Trophoblast cell (in vitro differentiated cells and primary cell): ENCODE results near the gene CTAGE6. TPM values are rescaled to one million over a fixed set of nuclear protein-coding genes. Genes with fewer than 3 reads are reported as not detected.
"Not testable (repeated sequence)": the region's sequence is repeated elsewhere in the genome, so short reads cannot be mapped to it uniquely, and the experiment has no call there.

Experiments
- DNase-seq, 2 donors: peaks; one replicate each; pipeline ENCODE4 v3.0.0-alpha.2; 2016
- H2AFZ ChIP-seq: 2 replicates; pipeline ENCODE4 v1.6.1; 2013; ENCODE audit warnings: low read length, moderate library complexity, mild to moderate bottlenecking; ENCODE audit not compliant: insufficient read depth, poor library complexity
- H2AK5ac ChIP-seq: 2 replicates; pipeline ENCODE4 v1.6.1; 2013; ENCODE audit warnings: mild to moderate bottlenecking, low read length
- H2BK120ac ChIP-seq: 2 replicates; pipeline ENCODE4 v1.6.1; 2013; ENCODE audit warnings: low read length, mild to moderate bottlenecking, moderate library complexity; ENCODE audit not compliant: insufficient read depth, poor library complexity
- H2BK12ac ChIP-seq: 2 replicates; pipeline ENCODE4 v1.6.1; 2013; ENCODE audit warnings: mild to moderate bottlenecking, low read length, moderate library complexity
- H2BK5ac ChIP-seq: 2 replicates; pipeline ENCODE4 v1.6.1; 2013; ENCODE audit warnings: low read length, low read depth, moderate library complexity, mild to moderate bottlenecking; ENCODE audit not compliant: poor library complexity
- H3K14ac ChIP-seq: 2 replicates; pipeline ENCODE4 v1.6.1; 2013; ENCODE audit warnings: mild to moderate bottlenecking, low read length
- H3K18ac ChIP-seq: 2 replicates; pipeline ENCODE4 v1.6.1; 2013; ENCODE audit warnings: mild to moderate bottlenecking, low read length
- H3K23ac ChIP-seq: 2 replicates; pipeline ENCODE4 v1.6.1; 2013; ENCODE audit warnings: low read length
- H3K27ac ChIP-seq: 2 replicates; pipeline ENCODE4 v1.5.1; 2013; ENCODE audit warnings: low read depth, mild to moderate bottlenecking, inconsistent platforms, low read length, moderate library complexity
- H3K27me3 ChIP-seq: 2 replicates; pipeline ENCODE4 v1.6.1; 2013; ENCODE audit warnings: inconsistent platforms, mild to moderate bottlenecking, low read length, moderate library complexity; ENCODE audit not compliant: insufficient read depth
- H3K36me3 ChIP-seq, 2 experiments: 1 replicate in 1 of 2; 2 replicates in 1 of 2; pipeline ENCODE4 v1.6.1; 2013; ENCODE audit warnings: low read length in 2 of 2, mild to moderate bottlenecking in 2 of 2, moderate library complexity in 1 of 2; ENCODE audit not compliant: insufficient read depth in 2 of 2, control insufficient read depth in 1 of 2
- H3K4ac ChIP-seq: 2 replicates; pipeline ENCODE4 v1.6.1; 2013; ENCODE audit warnings: low read depth, mild to moderate bottlenecking, low read length, moderate library complexity
- H3K4me1 ChIP-seq, 2 experiments: 1 replicate in 1 of 2; 2 replicates in 1 of 2; pipeline ENCODE4 v1.6.1; 2013; ENCODE audit warnings: low read length in 2 of 2, mild to moderate bottlenecking in 2 of 2, moderate library complexity in 1 of 2; ENCODE audit not compliant: insufficient read depth in 2 of 2, control insufficient read depth in 1 of 2
- H3K4me2 ChIP-seq: 2 replicates; pipeline ENCODE4 v1.6.1; 2013; ENCODE audit warnings: inconsistent platforms, mild to moderate bottlenecking, low read length, moderate library complexity
- H3K4me3 ChIP-seq: 2 replicates; pipeline ENCODE4 v1.5.1; 2013; ENCODE audit warnings: mild to moderate bottlenecking, low read depth, low read length, inconsistent platforms
- H3K79me1 ChIP-seq: one replicate; pipeline ENCODE4 v1.6.1; 2013; ENCODE audit warnings: low read length
- H3K79me2 ChIP-seq: 2 replicates; pipeline ENCODE4 v1.6.1; 2013; ENCODE audit warnings: low read length, mild to moderate bottlenecking; ENCODE audit not compliant: control insufficient read depth, insufficient read depth, poor library complexity
- H3K9ac ChIP-seq: 2 replicates; pipeline ENCODE4 v1.6.1; 2013; ENCODE audit warnings: mild to moderate bottlenecking, low read length
- H3K9me3 ChIP-seq: 2 replicates; pipeline ENCODE4 v1.6.1; 2013; ENCODE audit warnings: low read depth, mild to moderate bottlenecking, control low read depth, inconsistent platforms, low read length; ENCODE audit not compliant: insufficient read depth
- H4K12ac ChIP-seq: 2 replicates; pipeline ENCODE4 v1.6.1; 2013; ENCODE audit warnings: low read depth, mild to moderate bottlenecking, low read length, moderate library complexity
- H4K8ac ChIP-seq: 2 replicates; pipeline ENCODE4 v1.6.1; 2013; ENCODE audit warnings: low read depth, mild to moderate bottlenecking, low read length, moderate library complexity
- H4K91ac ChIP-seq: one replicate; pipeline ENCODE4 v1.6.1; 2013; ENCODE audit warnings: low read depth, mild to moderate bottlenecking, low read length, moderate library complexity
- WGBS: extraction: QIAGEN DNeasy Blood & Tissue Kit; methylation state at CpG from one replicate; pipeline ENCODE4 v1.1.7; 2013; ENCODE audit warnings: missing lambda C conversion rate; ENCODE audit not compliant: insufficient read length, insufficient coverage; ENCODE audit errors: extremely low coverage; 5-methylcytosine and 5-hydroxymethylcytosine counted together
- polyA plus RNA-seq: library from polyadenylated mRNA; stranded (reverse); fragments of 200-250 nt; gene quantifications from 2 replicates; pipeline ENCODE4 v1.2.3, GENCODE V29; 2013

CTAGE6 gene, protein sequence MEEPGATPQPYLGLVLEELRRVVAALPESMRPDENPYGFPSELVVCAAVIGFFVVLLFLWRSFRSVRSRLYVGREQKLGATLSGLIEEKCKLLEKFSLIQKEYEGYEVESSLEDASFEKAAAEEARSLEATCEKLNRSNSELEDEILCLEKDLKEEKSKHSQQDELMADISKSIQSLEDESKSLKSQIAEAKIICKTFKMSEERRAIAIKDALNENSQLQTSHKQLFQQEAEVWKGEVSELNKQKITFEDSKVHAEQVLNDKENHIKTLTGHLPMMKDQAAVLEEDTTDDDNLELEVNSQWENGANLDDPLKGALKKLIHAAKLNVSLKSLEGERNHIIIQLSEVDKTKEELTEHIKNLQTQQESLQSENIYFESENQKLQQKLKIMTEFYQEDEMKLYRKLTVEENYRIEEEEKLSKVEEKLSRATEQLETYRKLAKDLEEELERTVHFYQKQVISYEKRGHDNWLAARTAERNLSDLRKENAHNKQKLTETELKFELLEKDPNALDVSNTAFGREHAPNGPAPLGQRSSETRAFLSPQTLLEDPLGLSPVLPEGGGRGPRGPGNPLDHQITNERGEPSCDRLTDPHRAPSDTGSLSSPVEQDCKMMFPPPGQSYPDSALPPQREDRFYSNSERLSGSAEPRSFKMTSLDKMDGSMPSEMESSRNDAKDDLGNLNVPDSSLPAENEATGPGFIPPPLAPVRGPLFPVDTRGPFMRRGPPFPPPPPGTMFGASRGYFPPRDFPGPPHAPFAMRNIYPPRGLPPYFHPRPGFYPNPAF
- polyA plus RNA-seq = 0.03 TPM in 1 of 2 replicates, not detected in the other

DNA sequence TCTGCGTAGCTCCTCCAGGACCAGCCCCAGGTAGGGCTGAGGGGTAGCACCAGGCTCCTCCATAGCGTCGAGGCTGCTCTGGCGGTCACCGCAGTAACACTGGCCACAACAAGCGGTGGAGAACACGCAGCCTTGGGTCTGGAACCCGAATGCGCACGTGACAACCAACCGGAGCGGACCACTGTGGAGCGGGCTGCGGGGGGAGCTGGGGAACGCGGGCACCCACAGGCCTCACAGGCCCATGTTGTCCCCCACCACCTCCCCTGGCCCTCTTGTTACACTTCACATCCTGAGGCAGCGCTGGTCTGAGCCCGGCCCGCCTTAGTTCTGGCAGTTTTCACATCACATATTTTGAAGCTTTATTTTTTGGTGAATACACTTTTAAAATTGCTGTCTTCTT lies at the start of gene CTAGE6:
TSS of gene CTAGE6 (minus strand) at position 101 of the 400 bp plus-strand sequence. CDS start at position 63, 38 bp downstream.
- DNase-seq, H2BK5ac ChIP-seq, H3K36me3 ChIP-seq, H2AFZ ChIP-seq, H3K27me3 ChIP-seq, H2BK12ac ChIP-seq, H3K4ac ChIP-seq, H3K79me2 ChIP-seq, H4K12ac ChIP-seq, H3K4me1 ChIP-seq, H4K8ac ChIP-seq, H3K9me3 ChIP-seq, H4K91ac ChIP-seq, H3K4me3 ChIP-seq, H3K79me1 ChIP-seq, H3K27ac ChIP-seq, H3K18ac ChIP-seq, H2BK120ac ChIP-seq, H2AK5ac ChIP-seq, H3K4me2 ChIP-seq, H3K9ac ChIP-seq, H3K23ac ChIP-seq, H3K14ac ChIP-seq: not testable (repeated sequence)
- WGBS = no CpG with 5 or more reads among the region's 19 CpGs

DNA sequence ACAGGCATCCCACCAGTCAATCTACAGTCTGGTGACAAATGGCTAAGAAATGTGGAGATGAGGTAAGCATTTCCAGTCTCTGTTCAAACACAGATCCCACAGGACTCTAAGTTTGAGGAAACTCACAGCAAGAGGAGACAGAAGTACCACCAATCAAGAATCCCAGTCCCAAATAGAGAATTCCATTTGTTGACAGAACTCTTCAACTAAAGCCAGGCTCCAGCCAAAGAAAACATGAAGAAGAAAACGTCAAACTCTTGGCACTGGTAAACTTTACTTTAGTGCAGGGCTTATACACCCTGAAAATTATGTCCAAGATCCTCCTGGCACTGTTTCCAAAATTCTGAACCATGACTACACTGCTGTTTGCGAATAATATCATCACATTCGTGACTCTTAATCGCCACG lies 49.2 kb upstream of the CTAGE6 start:
- not testable (repeated sequence) for H3K27me3 ChIP-seq, H2BK5ac ChIP-seq, H3K23ac ChIP-seq, H3K4me3 ChIP-seq, H3K18ac ChIP-seq, H2AFZ ChIP-seq, H3K4ac ChIP-seq, H3K4me2 ChIP-seq, H3K27ac ChIP-seq, DNase-seq, H2BK12ac ChIP-seq, H3K9me3 ChIP-seq, H3K79me2 ChIP-seq, H3K79me1 ChIP-seq, H3K36me3 ChIP-seq, H2BK120ac ChIP-seq, H3K4me1 ChIP-seq, H4K91ac ChIP-seq, H2AK5ac ChIP-seq, H4K12ac ChIP-seq, H4K8ac ChIP-seq, H3K14ac ChIP-seq, H3K9ac ChIP-seq
- no CpG with 5 or more reads among the region's 5 CpGs for WGBS

DNA sequence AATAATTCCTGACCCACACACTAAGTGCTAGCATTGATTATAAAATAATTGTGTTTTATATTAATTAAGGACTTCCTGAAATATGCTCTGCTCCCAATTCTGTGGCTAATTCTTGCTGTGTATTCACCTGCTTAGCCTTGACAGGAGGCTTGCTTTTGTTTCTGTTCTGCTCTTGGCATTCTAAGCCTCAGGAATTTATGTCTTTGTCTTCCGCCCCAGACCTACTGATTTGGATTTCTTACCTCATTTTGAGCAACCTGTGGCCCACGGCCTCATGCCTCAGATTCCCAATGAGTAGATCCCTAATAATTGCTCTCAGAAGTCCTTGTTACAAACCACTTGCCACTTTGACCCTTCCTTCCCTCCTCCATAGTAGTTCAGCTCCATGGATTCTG lies 40.4 kb upstream of the CTAGE6 start:
- H3K4me3 ChIP-seq, H3K36me3 ChIP-seq, H4K12ac ChIP-seq, H3K27me3 ChIP-seq, H2BK12ac ChIP-seq, H3K4me1 ChIP-seq, H3K9ac ChIP-seq, H2AFZ ChIP-seq, H4K8ac ChIP-seq, H2BK120ac ChIP-seq, H3K23ac ChIP-seq, H3K4ac ChIP-seq, H3K18ac ChIP-seq, H3K4me2 ChIP-seq, H3K79me2 ChIP-seq, H4K91ac ChIP-seq, H3K14ac ChIP-seq, H3K9me3 ChIP-seq, H2AK5ac ChIP-seq, H3K27ac ChIP-seq, H3K79me1 ChIP-seq, H2BK5ac ChIP-seq, DNase-seq: not testable (repeated sequence)
- WGBS = no CpG with 5 or more reads among the region's 2 CpGs

DNA sequence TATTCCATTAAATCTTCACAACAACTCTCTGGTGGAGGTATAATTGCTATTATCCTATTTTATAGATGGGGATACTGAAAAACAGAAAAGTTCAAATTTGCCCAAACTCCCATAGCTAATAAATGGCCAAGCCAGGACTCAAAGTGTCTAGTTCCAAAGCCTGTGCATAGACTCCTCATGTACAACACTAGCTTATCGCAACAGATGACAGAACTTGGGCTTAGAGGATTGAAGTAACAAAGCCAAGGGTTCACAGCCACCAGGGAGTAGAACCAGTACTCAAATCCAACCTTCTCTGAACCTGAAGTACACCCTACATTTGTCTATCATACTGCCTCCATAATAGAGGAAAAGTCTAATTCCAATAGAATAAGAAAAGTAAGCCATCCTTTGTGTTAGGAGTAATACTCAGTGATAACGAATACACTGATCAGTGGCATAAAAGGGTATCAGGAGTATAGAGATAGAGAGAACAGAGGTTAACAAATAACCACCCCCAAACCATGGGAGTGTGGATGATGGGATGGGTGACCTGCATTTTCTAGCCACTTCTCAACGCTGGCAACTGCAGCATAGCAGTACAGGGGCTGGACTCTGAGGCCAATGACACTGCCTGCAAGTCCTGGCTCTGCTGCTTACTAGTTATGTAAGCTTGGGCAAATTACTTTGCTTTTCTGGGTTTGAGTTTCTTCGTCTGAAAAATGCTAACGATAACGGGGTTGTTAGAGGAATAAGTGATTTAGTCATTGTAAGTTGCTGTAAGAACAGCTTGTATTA lies 39.8 kb upstream of the CTAGE6 start:
- not testable (repeated sequence) for DNase-seq, H2AFZ ChIP-seq, H2BK5ac ChIP-seq, H3K9me3 ChIP-seq, H3K79me1 ChIP-seq, H4K91ac ChIP-seq, H3K14ac ChIP-seq, H3K18ac ChIP-seq, H3K4me1 ChIP-seq, H2AK5ac ChIP-seq, H3K9ac ChIP-seq, H3K36me3 ChIP-seq, H4K12ac ChIP-seq, H3K4ac ChIP-seq, H3K79me2 ChIP-seq, H2BK12ac ChIP-seq, H2BK120ac ChIP-seq, H3K23ac ChIP-seq, H3K27ac ChIP-seq, H4K8ac ChIP-seq, H3K4me3 ChIP-seq, H3K27me3 ChIP-seq, H3K4me2 ChIP-seq
- no CpG with 5 or more reads among the region's 6 CpGs for WGBS
